Glomerular visceral epithelial cell (primary cell): ENCODE measurements around the gene DHX35.
"Not testable (repeated sequence)": the region's sequence is repeated elsewhere in the genome, so short reads cannot be mapped to it uniquely, and the experiment has no call there.

Experiments used
- DNase-seq: peaks from one replicate; pipeline ENCODE4 v3.0.0-alpha.2; 2016; ENCODE audit errors: extremely low spot score

Gene DHX35

GRCh38 chr20:38979842-38980241, 17.7 kb downstream of the DHX35 start:
- no peak for DNase-seq

GRCh38 chr20:38982291-38982690, 20.1 kb downstream of the DHX35 start:
- DNase-seq, result no peak

- DNase-seq, result no peak
Observed at GRCh38 chr20:38985060-38985459, 22.9 kb downstream of the DHX35 start.

- DNase-seq, result peak; percentile 61
Observed at GRCh38 chr20:38985603-38986170, 23.5 kb downstream of the DHX35 start.

- DNase-seq, result no peak
Observed at GRCh38 chr20:38986663-38987062, 24.5 kb downstream of the DHX35 start.

GRCh38 chr20:38987777-38988176, 25.6 kb downstream of the DHX35 start:
- no peak for DNase-seq

GRCh38 chr20:38990728-38991127, 28.6 kb downstream of the DHX35 start:
- DNase-seq, result no peak

GRCh38 chr20:38991814-38992704, 29.9 kb downstream of the DHX35 start:
- DNase-seq, result no peak

GRCh38 chr20:38995536-38996044, 33.4 kb downstream of the DHX35 start:
- DNase-seq, result no peak

GRCh38 chr20:38996866-38997265, 34.7 kb downstream of the DHX35 start:
- DNase-seq, result not testable (repeated sequence)

GRCh38 chr20:38997622-38998021, 35.5 kb downstream of the DHX35 start:
- DNase-seq, result no peak

GRCh38 chr20:38999217-38999616, 37.1 kb downstream of the DHX35 start:
- DNase-seq, result no peak

- DNase-seq, result no peak
Observed at GRCh38 chr20:38999965-39000910, 38.1 kb downstream of the DHX35 start.

- DNase-seq, result no peak
Observed at GRCh38 chr20:39004508-39004907, 42.4 kb downstream of the DHX35 start.

GRCh38 chr20:39009348-39009747, 47.2 kb downstream of the DHX35 start:
- no peak for DNase-seq

- DNase-seq, result no peak
Observed at GRCh38 chr20:39010496-39010895, 48.4 kb downstream of the DHX35 start.

GRCh38 chr20:39013662-39014109, 51.5 kb downstream of the DHX35 start:
- DNase-seq, result no peak

GRCh38 chr20:39016041-39016440, 53.9 kb downstream of the DHX35 start:
- no peak for DNase-seq

- DNase-seq, result no peak
Observed at GRCh38 chr20:39016506-39016905, 54.4 kb downstream of the DHX35 start.

- no peak for DNase-seq
Observed at GRCh38 chr20:39019027-39019426, 56.9 kb downstream of the DHX35 start.

GRCh38 chr20:39019805-39020325, 57.7 kb downstream of the DHX35 start:
- DNase-seq, result no peak

GRCh38 chr20:39021748-39022147, 59.6 kb downstream of the DHX35 start:
- no peak for DNase-seq
